ENCODE data around the gene MYO1A.

Gene MYO1A

GRCh38 chr12:57090924-57091637, 41.2 kb upstream of the MYO1A start:
- H3K4me1 ChIP-seq (ENCODE audit: insufficient read depth, low read length), result peaks cover 22% of the 10 kb centered on the region

GRCh38 chr12:57090490-57090889, 40.6 kb upstream of the MYO1A start:
- H3K4me1 ChIP-seq (ENCODE audit: insufficient read depth, low read length), result peaks cover 21% of the 10 kb centered on the region; the same call in 1 of the 2 replicates
- no peak overlapping the region for H3K9ac ChIP-seq (ENCODE audit: low read depth, low read length)
- H3K36me3 ChIP-seq (ENCODE audit: insufficient read depth, low read length), result no peaks in the 10 kb centered on the region
- H3K9me3 ChIP-seq (ENCODE audit: control insufficient read depth, insufficient read depth, low read length), result no peaks in the 10 kb centered on the region

More at GRCh38 chr12:57090924-57091637, 41.2 kb upstream of the MYO1A start:
- Histone ChIP-seq H3K9ac (ENCODE audit: low read depth, low read length) (no peak overlapping the region), H3K36me3 (ENCODE audit: insufficient read depth, low read length) (no peaks in the 10 kb centered on the region), H3K9me3 (ENCODE audit: control insufficient read depth, insufficient read depth, low read length) (no peaks in the 10 kb centered on the region)

- Histone ChIP-seq H3K36me3 (ENCODE audit: insufficient read depth, low read length) (no peaks in the 10 kb centered on the region), H3K9me3 (ENCODE audit: control insufficient read depth, insufficient read depth, low read length) (no peaks in the 10 kb centered on the region), H3K4me1 (ENCODE audit: insufficient read depth, low read length) (peaks cover 14% of the 10 kb centered on the region; the same call in 1 of the 2 replicates), H3K9ac (ENCODE audit: low read depth, low read length) (peak overlapping the region; percentile 79)
Measured at GRCh38 chr12:57089271-57090245, 39.6 kb upstream of the MYO1A start.

GRCh38 chr12:57088354-57089270, 38.7 kb upstream of the MYO1A start, which contains the start of gene NAB2:
Gene NAB2, plus strand, starts transcription at chr12:57089114. Its CDS starts 158 bp downstream, at chr12:57089272.
- no peaks in the 10 kb centered on the region for H3K36me3 ChIP-seq (ENCODE audit: insufficient read depth, low read length)
- peak within 1 kb of the TSS; percentile 95 for H3K9ac ChIP-seq (ENCODE audit: low read depth, low read length)
- peaks cover 12% of the 10 kb centered on the region; the same call in 1 of the 2 replicates for H3K4me1 ChIP-seq (ENCODE audit: insufficient read depth, low read length)
- no peaks in the 10 kb centered on the region for H3K9me3 ChIP-seq (ENCODE audit: control insufficient read depth, insufficient read depth, low read length)

- peaks cover 6% of the 10 kb centered on the region; the same call in 1 of the 2 replicates for H3K4me1 ChIP-seq (ENCODE audit: insufficient read depth, low read length)
- H3K36me3 ChIP-seq (ENCODE audit: insufficient read depth, low read length), result no peaks in the 10 kb centered on the region
Measured at GRCh38 chr12:57087691-57088353, 37.9 kb upstream of the MYO1A start.

GRCh38 chr12:57087010-57087690, 37.2 kb upstream of the MYO1A start:
- no peaks in the 10 kb centered on the region for H3K36me3 ChIP-seq (ENCODE audit: insufficient read depth, low read length)
- H3K4me1 ChIP-seq (ENCODE audit: insufficient read depth, low read length), result peaks cover 6% of the 10 kb centered on the region; the same call in 1 of the 2 replicates
- no peaks in the 10 kb centered on the region for H3K9me3 ChIP-seq (ENCODE audit: control insufficient read depth, insufficient read depth, low read length)
- peak overlapping the region; percentile 95 for H3K9ac ChIP-seq (ENCODE audit: low read depth, low read length)

More at GRCh38 chr12:57087691-57088353, 37.9 kb upstream of the MYO1A start:
- no peaks in the 10 kb centered on the region for H3K9me3 ChIP-seq (ENCODE audit: control insufficient read depth, insufficient read depth, low read length)
- H3K9ac ChIP-seq (ENCODE audit: low read depth, low read length), result peak overlapping the region; percentile 95

GRCh38 chr12:57086493-57087009, 36.6 kb upstream of the MYO1A start:
- Histone ChIP-seq H3K9me3 (ENCODE audit: control insufficient read depth, insufficient read depth, low read length) (no peaks in the 10 kb centered on the region), H3K9ac (ENCODE audit: low read depth, low read length) (peak overlapping the region; percentile 95), H3K4me1 (ENCODE audit: insufficient read depth, low read length) (peaks cover 6% of the 10 kb centered on the region; the same call in 1 of the 2 replicates), H3K36me3 (ENCODE audit: insufficient read depth, low read length) (no peaks in the 10 kb centered on the region)

GRCh38 chr12:57085999-57086492, 36.1 kb upstream of the MYO1A start:
- H3K9ac ChIP-seq (ENCODE audit: low read depth, low read length), result peak overlapping the region; percentile 95
- H3K4me1 ChIP-seq (ENCODE audit: insufficient read depth, low read length), result peaks cover 6% of the 10 kb centered on the region; the same call in 1 of the 2 replicates
- no peaks in the 10 kb centered on the region for H3K9me3 ChIP-seq (ENCODE audit: control insufficient read depth, insufficient read depth, low read length)
- H3K36me3 ChIP-seq (ENCODE audit: insufficient read depth, low read length), result no peaks in the 10 kb centered on the region

GRCh38 chr12:57080855-57081254, 30.9 kb upstream of the MYO1A start:
- Histone ChIP-seq H3K9me3 (ENCODE audit: control insufficient read depth, insufficient read depth, low read length) (no peaks in the 10 kb centered on the region), H3K9ac (ENCODE audit: low read depth, low read length) (no peak overlapping the region), H3K4me1 (ENCODE audit: insufficient read depth, low read length) (peaks cover 2% of the 10 kb centered on the region; the same call in 1 of the 2 replicates), H3K36me3 (ENCODE audit: insufficient read depth, low read length) (no peaks in the 10 kb centered on the region)

- no peaks in the 10 kb centered on the region for H3K4me1 ChIP-seq (ENCODE audit: insufficient read depth, low read length)
- H3K9ac ChIP-seq (ENCODE audit: low read depth, low read length), result no peak overlapping the region
- H3K36me3 ChIP-seq (ENCODE audit: insufficient read depth, low read length), result no peaks in the 10 kb centered on the region
- no peaks in the 10 kb centered on the region for H3K9me3 ChIP-seq (ENCODE audit: control insufficient read depth, insufficient read depth, low read length)
Measured at GRCh38 chr12:57079821-57080220, 29.9 kb upstream of the MYO1A start.

- Histone ChIP-seq H3K9ac (ENCODE audit: low read depth, low read length) (peak within 1 kb of the TSS; percentile 82), H3K36me3 (ENCODE audit: insufficient read depth, low read length) (no peaks in the 10 kb centered on the region), H3K4me1 (ENCODE audit: insufficient read depth, low read length) (no peaks in the 10 kb centered on the region), H3K9me3 (ENCODE audit: control insufficient read depth, insufficient read depth, low read length) (no peaks in the 10 kb centered on the region)
Measured at GRCh38 chr12:57078519-57079404, 28.8 kb upstream of the MYO1A start, which contains the start of gene NEMP1. Gene NEMP1, minus strand, starts transcription at chr12:57078791. Its CDS starts 46 bp downstream, at chr12:57078745.

All from ES-I3 (cell line).